NOMO-1 treated with dmso at 0.1 percent for 144 hours (cell line): ENCODE measurements around the gene EPS8L2.
A peak's percentile ranks its signal among the peaks of the same experiment; 100 is the strongest.
"Not testable (repeated sequence)": the region's sequence is repeated elsewhere in the genome, so short reads cannot be mapped to it uniquely, and the experiment has no call there.

Source experiments
- DNase-seq: peaks from one replicate; lab custom pipeline; 2025; ENCODE audit not compliant: unreplicated experiment; lab: John Stamatoyannopoulos, UW

EPS8L2 gene

DNA sequence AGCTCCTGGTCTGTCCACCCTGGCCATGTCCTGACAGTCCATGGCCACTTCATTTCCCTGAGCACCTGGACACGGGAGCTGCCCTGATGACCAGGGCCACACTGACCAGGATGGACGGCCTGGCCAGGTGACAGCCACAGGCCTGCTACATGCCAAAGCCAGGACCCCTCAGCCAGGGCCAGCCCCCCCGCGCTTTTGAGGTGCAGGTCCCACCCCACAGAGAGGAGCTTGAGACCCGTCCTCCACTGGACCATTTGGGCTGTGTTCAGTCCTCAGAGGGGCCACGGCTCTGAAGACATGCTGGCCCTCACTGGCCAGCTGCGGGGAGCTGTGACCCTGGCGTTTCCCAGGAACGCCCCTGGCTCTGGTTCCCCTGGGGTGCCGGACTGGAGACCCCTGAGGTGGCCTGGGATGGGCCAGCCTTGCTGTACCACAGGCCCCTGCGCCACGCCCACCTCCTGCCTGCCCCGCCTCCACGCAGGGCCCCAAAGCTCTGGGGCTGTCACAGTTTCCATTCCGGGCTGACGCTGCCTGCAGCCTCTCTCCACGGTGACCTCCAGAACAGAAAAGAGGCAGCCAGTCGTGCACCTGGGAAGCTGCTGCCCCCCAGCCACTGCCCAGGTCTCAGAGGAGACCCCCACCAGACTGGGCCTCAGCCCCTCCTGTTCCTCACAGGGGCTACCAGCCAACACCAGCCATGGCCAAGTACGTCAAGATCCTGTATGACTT lies 18.2 kb downstream of the EPS8L2 start:
- DNase-seq = no peak

DNA sequence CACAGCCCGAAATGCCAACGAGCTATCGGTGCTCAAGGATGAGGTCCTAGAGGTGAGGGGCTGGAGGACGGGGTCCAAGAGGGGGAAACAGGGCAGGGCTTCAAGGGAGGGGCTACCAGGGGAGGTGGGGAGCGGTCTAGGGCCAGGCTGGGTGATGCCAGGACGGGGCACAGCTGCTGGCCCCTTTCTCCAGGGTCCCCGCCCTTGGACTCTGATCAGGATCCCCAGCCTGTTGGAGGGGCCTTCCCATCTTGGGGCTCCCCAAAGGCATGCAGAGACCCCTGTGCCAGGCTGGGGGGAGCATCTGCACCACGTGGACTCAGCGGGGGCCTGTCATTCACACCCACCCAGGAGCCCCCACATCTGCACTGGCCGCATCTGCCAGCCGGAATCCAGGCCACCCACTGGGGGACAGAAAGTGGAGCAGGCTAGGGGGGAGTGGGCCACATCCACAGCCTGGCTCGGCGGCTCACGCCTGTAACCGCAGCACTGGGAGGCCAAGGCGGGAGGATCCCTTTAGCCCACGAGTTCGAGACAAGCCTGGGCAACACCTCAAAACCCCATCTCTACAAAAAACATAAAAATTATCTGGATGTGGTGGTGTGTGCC lies 18.9 kb downstream of the EPS8L2 start:
- no peak for DNase-seq

GRCh38 chr11:725624-726202 lies 19.7 kb downstream of the EPS8L2 start:
- no peak for DNase-seq

GRCh38 chr11:726278-727220 lies 20.5 kb downstream of the EPS8L2 start:
- no peak for DNase-seq

GRCh38 chr11:727281-727701 lies 21.3 kb downstream of the EPS8L2 start:
- DNase-seq = no peak

- no peak for DNase-seq
Measured at GRCh38 chr11:727859-728748, 22.1 kb downstream of the EPS8L2 start.

DNA sequence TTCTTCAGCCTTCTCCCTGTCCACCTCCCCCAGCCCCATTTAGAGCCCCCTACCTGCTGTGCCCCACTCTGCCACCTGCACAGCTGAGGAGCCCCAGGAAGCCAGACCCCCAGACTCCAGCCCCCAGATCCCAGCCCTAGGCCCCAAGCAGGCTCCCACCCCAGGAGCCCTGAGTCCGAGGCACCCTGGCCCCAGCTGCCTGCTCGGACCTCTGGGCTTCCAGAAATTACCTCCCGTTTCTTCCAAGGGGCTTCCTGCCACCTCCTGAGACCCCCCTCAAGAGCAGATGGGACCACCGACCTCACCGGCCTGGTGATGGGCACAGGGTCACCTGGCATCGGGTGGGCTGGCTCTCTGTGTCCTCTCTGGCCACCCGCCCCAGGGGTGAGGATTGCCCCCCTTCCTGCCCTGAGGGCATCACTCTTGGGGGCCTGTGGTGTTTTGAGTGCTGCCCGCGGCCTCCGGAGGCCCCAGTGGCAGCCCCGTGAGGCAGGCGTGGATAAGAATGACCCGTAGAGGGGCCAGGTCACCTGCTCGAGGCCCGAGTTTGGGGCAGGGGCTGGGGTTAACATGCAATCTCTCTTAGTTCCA lies 23.0 kb downstream of the EPS8L2 start:
- DNase-seq = no peak

DNA sequence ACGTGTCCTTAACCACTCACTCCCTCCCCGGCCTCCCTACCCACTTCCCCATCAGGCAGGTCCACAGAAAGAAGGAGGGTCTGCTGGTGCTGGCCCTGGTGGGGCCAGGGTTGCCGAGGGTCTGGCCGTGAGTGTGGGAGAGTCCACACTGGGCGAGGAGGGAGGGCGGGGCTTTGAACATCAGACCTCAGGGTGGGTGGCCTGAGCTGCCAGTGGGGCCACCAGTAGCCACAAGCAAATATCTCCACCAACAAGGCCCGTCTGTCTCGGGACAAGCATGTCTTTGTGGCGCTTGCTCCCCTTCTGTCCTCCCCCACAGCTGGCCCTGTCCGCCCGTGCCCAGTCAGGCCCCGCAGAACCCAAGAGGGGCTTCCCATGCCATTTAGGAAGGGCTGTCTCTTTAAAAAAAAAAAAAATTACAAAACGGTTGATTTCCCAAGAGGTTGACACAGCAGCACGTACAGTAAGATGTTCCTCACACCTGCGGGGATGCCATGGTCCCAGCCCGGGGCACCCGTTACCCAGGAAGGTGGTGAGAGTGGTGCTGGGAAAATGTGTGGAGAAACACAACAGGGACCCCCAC lies 23.6 kb downstream of the EPS8L2 start:
- DNase-seq = no peak

- no peak for DNase-seq
Measured at GRCh38 chr11:733072-733471, 27.0 kb downstream of the EPS8L2 start.

- not testable (repeated sequence) for DNase-seq
Measured at GRCh38 chr11:734541-734940, 28.5 kb downstream of the EPS8L2 start.

- DNase-seq = no peak
Measured at GRCh38 chr11:737366-737765, 31.3 kb downstream of the EPS8L2 start.

DNA sequence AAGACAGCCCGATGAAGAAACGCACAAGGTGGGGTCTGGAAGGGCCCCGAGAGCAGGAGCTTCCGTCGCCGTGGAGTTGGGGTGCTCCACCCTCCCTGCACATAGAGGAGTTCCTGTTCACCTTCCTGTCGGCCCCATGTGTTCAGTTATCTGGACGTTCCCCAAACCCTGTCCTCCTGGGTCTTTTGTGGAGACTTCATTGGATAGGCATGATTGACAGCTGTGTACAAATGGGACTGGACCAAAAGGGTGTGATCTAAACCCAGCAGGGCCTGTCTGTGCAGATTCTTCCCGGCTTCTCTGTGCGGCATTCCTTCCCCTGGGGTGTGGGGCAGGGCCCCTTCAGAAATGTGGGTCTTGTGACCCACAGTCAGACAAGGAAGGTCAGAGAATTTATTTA lies 31.9 kb downstream of the EPS8L2 start:
- DNase-seq = not testable (repeated sequence)

GRCh38 chr11:742156-742546 lies 36.1 kb downstream of the EPS8L2 start:
- no peak for DNase-seq

DNA sequence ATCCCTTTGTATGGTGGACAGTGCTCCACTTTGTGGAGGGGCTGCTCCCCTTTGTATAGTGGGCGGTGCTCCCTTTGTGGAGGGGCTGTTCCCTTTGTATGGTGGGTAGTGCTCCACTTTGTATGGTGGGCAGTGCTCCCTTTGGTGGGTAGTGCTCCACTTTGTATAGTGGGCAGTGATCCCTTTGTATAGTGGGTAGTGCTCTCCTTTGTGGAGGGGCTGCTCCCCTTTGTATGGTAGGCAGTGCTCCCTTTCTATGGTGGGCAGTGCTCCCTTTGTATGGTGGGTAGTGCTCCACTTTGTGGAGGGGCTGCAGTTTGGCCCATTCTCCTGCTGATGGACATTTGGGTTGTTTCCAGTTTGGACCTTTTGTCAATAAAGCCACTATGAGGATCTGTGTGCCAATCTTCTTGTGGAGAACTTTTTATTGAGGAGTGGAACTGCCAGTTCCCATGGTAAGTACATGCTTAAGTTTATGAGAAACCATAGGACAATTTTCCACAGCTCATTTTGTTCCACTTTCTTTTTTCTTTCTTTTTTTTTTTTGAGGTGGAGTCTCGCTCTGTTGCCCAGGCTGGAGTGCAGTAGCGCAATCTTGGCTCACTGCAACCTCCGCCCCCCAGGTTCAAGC lies 36.7 kb downstream of the EPS8L2 start:
- no peak for DNase-seq

GRCh38 chr11:745428-745827 lies 39.4 kb downstream of the EPS8L2 start:
- DNase-seq = no peak

GRCh38 chr11:746289-747157 lies 40.5 kb downstream of the EPS8L2 start:
- no peak for DNase-seq

- DNase-seq = peak; percentile 88
Measured at GRCh38 chr11:747158-748006, 41.4 kb downstream of the EPS8L2 start, which contains the start of gene TALDO1. Gene TALDO1 (plus strand): TSS chr11:747464. CDS start chr11:747482, 18 bp downstream.
